HK-2 (cell line): ENCODE data around the gene CEP250.
"Not testable (repeated sequence)": the region's sequence is repeated elsewhere in the genome, so short reads cannot be mapped to it uniquely, and the experiment has no call there.

ENCODE experiments used
- DNase-seq: peaks from one replicate; pipeline ENCODE4 v3.0.0-alpha.2; 2018; ENCODE audit not compliant: unreplicated experiment

CEP250 gene

GRCh38 chr20:35497320-35497719 lies 41.9 kb downstream of the CEP250 start:
- DNase-seq = no peak

- DNase-seq = no peak
Observed at GRCh38 chr20:35497780-35498189, 42.4 kb downstream of the CEP250 start.

- DNase-seq = no peak
Observed at GRCh38 chr20:35499271-35499670, 43.9 kb downstream of the CEP250 start.

GRCh38 chr20:35502352-35502751 lies 47.0 kb downstream of the CEP250 start:
- no peak for DNase-seq

GRCh38 chr20:35503281-35503680 lies 47.9 kb downstream of the CEP250 start:
- no peak for DNase-seq

GRCh38 chr20:35503841-35504561 lies 48.6 kb downstream of the CEP250 start:
- no peak for DNase-seq

GRCh38 chr20:35504751-35505150 lies 49.4 kb downstream of the CEP250 start:
- no peak for DNase-seq

GRCh38 chr20:35506179-35506578 lies 50.8 kb downstream of the CEP250 start:
- DNase-seq = no peak

GRCh38 chr20:35506872-35507638 lies 51.7 kb downstream of the CEP250 start:
- no peak for DNase-seq

GRCh38 chr20:35508493-35509218 lies 53.3 kb downstream of the CEP250 start:
- no peak for DNase-seq

- no peak for DNase-seq
Observed at GRCh38 chr20:35510951-35511735, 55.7 kb downstream of the CEP250 start.

GRCh38 chr20:35511814-35512420 lies 56.5 kb downstream of the CEP250 start:
- no peak for DNase-seq

GRCh38 chr20:35514371-35514932 lies 59.1 kb downstream of the CEP250 start:
- no peak for DNase-seq

- no peak for DNase-seq
Observed at GRCh38 chr20:35515341-35515740, 59.9 kb downstream of the CEP250 start.

GRCh38 chr20:35515949-35516645 lies 60.7 kb downstream of the CEP250 start:
- DNase-seq = peak; percentile 80

GRCh38 chr20:35517125-35517524 lies 61.7 kb downstream of the CEP250 start:
- no peak for DNase-seq

- not testable (repeated sequence) for DNase-seq
Observed at GRCh38 chr20:35517767-35518166, 62.4 kb downstream of the CEP250 start.

GRCh38 chr20:35518955-35519354 lies 63.6 kb downstream of the CEP250 start:
- no peak for DNase-seq

- no peak for DNase-seq
Observed at GRCh38 chr20:35523298-35523888, 68.0 kb downstream of the CEP250 start.

GRCh38 chr20:35525639-35526038 lies 70.2 kb downstream of the CEP250 start:
- no peak for DNase-seq
